Neural cell (in vitro differentiated cells): ENCODE data around the gene AK5.

Source experiments
- RAD21 ChIP-seq: fragments of 450-650 bp; conservative IDR thresholded peaks from 2 replicates; pipeline ENCODE4 v1.6.1; 2014; ENCODE audit warnings: antibody characterized with exemption, mild to moderate bottlenecking, moderate library complexity
- TF ChIP-seq, protein P1 (sequence below): fragments of 450-650 bp; IDR thresholded peaks from 2 replicates; pipeline ENCODE4 v1.5.1; 2014; ENCODE audit warnings: antibody characterized with exemption, mild to moderate bottlenecking, moderate library complexity; ENCODE audit not compliant: poor library complexity, severe bottlenecking

DNA sequence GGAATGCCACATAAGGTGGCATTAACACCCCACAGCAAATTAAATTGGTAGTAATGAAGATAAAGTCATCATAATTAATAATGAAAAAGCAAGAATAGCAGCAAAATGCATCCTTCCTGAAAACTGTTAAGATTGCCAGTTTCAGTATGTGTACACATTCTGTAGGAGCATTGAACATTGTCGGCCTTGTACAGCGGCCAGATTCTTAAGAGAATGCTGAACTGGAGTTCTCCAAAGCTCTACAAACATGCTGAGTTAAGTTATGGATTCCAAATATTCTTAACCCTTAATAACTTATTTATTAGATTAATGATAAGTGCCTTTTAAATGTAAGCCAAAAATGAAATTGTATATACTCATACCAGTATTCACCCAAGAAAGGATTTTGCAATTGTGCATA is 189.9 kb downstream of the AK5 start:
- TF ChIP-seq, protein P1, sequence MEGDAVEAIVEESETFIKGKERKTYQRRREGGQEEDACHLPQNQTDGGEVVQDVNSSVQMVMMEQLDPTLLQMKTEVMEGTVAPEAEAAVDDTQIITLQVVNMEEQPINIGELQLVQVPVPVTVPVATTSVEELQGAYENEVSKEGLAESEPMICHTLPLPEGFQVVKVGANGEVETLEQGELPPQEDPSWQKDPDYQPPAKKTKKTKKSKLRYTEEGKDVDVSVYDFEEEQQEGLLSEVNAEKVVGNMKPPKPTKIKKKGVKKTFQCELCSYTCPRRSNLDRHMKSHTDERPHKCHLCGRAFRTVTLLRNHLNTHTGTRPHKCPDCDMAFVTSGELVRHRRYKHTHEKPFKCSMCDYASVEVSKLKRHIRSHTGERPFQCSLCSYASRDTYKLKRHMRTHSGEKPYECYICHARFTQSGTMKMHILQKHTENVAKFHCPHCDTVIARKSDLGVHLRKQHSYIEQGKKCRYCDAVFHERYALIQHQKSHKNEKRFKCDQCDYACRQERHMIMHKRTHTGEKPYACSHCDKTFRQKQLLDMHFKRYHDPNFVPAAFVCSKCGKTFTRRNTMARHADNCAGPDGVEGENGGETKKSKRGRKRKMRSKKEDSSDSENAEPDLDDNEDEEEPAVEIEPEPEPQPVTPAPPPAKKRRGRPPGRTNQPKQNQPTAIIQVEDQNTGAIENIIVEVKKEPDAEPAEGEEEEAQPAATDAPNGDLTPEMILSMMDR: no peak
- no peak for TF ChIP-seq RAD21
